ENCODE data around the gene XRN2. TPM values are rescaled to one million over a fixed set of nuclear protein-coding genes. Genes with fewer than 3 reads are reported as not detected.

The XRN2 gene
- total RNA-seq, 1 experiment from 2014 or later, result 76.8 TPM

DNA sequence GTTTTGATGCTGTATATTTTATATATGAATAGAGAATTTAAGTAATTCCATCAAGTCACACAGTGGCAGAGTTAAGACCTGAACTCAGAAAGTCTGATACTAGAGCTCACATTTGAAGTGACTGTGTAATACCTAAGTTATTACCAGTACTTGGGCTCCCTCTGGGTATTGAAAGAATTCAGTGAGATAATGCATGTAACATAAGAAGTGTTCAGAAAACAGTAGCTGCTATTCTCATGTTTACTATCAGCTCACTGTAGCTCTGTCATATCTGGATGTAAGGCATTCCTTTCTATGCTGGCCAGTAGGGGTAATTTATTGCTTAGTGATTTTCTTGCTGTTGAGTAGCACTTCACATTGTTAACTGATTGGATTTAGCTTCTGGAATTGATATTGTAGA, 49.6 kb downstream of the XRN2 start:
- BruUV-seq (replicated peaks), result no TSS peak
- intact Hi-C loops (cut with micrococcal nuclease), result no loop called here

DNA sequence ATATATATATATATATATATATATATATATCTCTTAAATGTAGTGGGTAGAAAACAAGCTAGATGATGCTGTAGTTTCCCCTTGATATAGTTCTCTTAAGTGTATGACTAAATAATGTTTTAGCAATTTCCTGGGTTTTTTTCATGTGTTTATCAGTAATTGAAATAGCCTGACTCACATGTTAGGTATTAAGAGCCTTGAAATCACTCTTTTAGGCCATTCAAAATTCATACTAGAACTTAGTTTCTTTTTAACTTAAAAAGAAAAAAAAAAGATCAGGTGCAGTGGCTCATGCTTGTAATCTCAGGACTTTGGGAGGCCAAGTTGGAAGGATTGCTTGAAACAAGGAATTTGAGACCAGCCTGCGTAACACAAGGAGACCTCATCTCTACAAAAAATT, 50.1 kb downstream of the XRN2 start:
- intact Hi-C loops (cut with micrococcal nuclease), result no loop called here
- H2AFZ ChIP-seq (ENCODE audit: low read length), result no peak overlapping the region
- H3F3A ChIP-seq (ENCODE audit: low read length, unreplicated experiment), result no peaks in the 10 kb centered on the region
- no peak overlapping the region for H3K4me3 ChIP-seq (ENCODE audit: low read length)
- BruUV-seq (replicated peaks), result no TSS peak
- no peak overlapping the region for H3K27ac ChIP-seq (ENCODE audit: low read length)
- no peaks in the 10 kb centered on the region for H3K27me3 ChIP-seq (ENCODE audit: low read length)
- no peaks in the 10 kb centered on the region for H3K4me1 ChIP-seq (ENCODE audit: insufficient read depth, low read length)
- H3K79me2 ChIP-seq (ENCODE audit: low read length), result no peaks in the 10 kb centered on the region
- H3K9me3 ChIP-seq (ENCODE audit: low read length), result no peaks in the 10 kb centered on the region
- DNase-seq (peak; percentile 9), ATAC-seq (no peak)
- H3K4me2 ChIP-seq (ENCODE audit: low read length), result no peak overlapping the region
- H3K9ac ChIP-seq (ENCODE audit: low read length), result no peak overlapping the region
- no peaks in the 10 kb centered on the region for H4K20me1 ChIP-seq (ENCODE audit: low read length)
- ChIA-PET POLR2A (ENCODE audit: unreplicated experiment) (interaction anchor here (0.6 kb wide), 1 partner anchor 1580 kb away, joined by 4 read pairs; no protein-coding TSS in a partner anchor), CTCF (no interaction called here)
- H3K9me2 ChIP-seq (replicated peaks; ENCODE audit: low read length), result no peaks in the 10 kb centered on the region
- H3K36me3 ChIP-seq (ENCODE audit: low read depth, low read length), result peaks cover 43% of the 10 kb centered on the region
- no peak for TF ChIP-seq EZH2phosphoT487 (IDR thresholded peaks at IDR 0.05; ENCODE audit: borderline replicate concordance, low read length)
- no peak for TF ChIP-seq EZH2 (IDR thresholded peaks at IDR 0.05; ENCODE audit: low read length, unreplicated experiment)
- TF ChIP-seq, protein P1, sequence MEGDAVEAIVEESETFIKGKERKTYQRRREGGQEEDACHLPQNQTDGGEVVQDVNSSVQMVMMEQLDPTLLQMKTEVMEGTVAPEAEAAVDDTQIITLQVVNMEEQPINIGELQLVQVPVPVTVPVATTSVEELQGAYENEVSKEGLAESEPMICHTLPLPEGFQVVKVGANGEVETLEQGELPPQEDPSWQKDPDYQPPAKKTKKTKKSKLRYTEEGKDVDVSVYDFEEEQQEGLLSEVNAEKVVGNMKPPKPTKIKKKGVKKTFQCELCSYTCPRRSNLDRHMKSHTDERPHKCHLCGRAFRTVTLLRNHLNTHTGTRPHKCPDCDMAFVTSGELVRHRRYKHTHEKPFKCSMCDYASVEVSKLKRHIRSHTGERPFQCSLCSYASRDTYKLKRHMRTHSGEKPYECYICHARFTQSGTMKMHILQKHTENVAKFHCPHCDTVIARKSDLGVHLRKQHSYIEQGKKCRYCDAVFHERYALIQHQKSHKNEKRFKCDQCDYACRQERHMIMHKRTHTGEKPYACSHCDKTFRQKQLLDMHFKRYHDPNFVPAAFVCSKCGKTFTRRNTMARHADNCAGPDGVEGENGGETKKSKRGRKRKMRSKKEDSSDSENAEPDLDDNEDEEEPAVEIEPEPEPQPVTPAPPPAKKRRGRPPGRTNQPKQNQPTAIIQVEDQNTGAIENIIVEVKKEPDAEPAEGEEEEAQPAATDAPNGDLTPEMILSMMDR (conservative IDR thresholded peaks at IDR 0.05; ENCODE audit: low read depth, low read length), result no peak

More for the DNA sequence above, 49.6 kb downstream of the XRN2 start:
- Histone ChIP-seq H3K9me2 (replicated peaks; ENCODE audit: low read length) (no peaks in the 10 kb centered on the region), H3K4me2 (ENCODE audit: low read length) (no peak overlapping the region), H4K20me1 (ENCODE audit: low read length) (no peaks in the 10 kb centered on the region), H3K27me3 (ENCODE audit: low read length) (no peaks in the 10 kb centered on the region), H3K4me3 (ENCODE audit: low read length) (no peak overlapping the region), H3K9me3 (ENCODE audit: low read length) (no peaks in the 10 kb centered on the region), H3K9ac (ENCODE audit: low read length) (no peak overlapping the region), H3F3A (ENCODE audit: low read length, unreplicated experiment) (no peaks in the 10 kb centered on the region), H2AFZ (ENCODE audit: low read length) (no peak overlapping the region), H3K4me1 (ENCODE audit: insufficient read depth, low read length) (no peaks in the 10 kb centered on the region), H3K79me2 (ENCODE audit: low read length) (no peaks in the 10 kb centered on the region), H3K27ac (ENCODE audit: low read length) (no peak overlapping the region), H3K36me3 (ENCODE audit: low read depth, low read length) (peaks cover 44% of the 10 kb centered on the region)
- DNase-seq (peak; percentile 14), ATAC-seq (no peak)
- ChIA-PET POLR2A (ENCODE audit: unreplicated experiment) (interaction anchor here (0.6 kb wide), 1 partner anchor 1579 kb away, joined by 4 read pairs; no protein-coding TSS in a partner anchor), CTCF (interaction anchor here (0.8 kb wide), 1 partner anchor 115 kb away, joined by 7 read pairs; no protein-coding TSS in a partner anchor)
- TF ChIP-seq, protein P1 (conservative IDR thresholded peaks at IDR 0.05; ENCODE audit: low read depth, low read length), result no peak
- TF ChIP-seq EZH2 (IDR thresholded peaks at IDR 0.05; ENCODE audit: low read length, unreplicated experiment) (no peak), EZH2phosphoT487 (IDR thresholded peaks at IDR 0.05; ENCODE audit: borderline replicate concordance, low read length) (no peak)

DNA sequence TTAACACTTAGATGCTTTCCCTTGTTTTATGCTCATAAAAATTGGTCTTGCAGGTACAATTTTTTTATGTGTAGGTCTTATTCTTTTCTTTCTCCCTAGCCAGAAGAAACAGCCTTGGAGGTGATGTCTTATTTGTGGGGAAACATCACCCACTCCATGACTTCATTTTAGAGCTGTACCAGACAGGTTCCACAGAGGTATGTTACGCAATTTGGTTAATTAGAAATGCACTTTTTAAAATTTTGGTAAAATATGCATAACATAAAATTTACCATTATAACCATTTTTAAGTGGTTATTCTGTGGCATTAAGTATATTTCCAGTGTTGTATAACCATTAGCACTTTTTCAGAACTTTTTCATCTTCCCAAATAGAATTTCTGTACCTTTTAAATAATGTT, 52.9 kb downstream of the XRN2 start:
- H3K9me3 ChIP-seq (ENCODE audit: low read length), result no peaks in the 10 kb centered on the region
- CTCF ChIA-PET, result no interaction called here
- BruUV-seq (replicated peaks), result no TSS peak
- H4K20me1 ChIP-seq (ENCODE audit: low read length), result no peaks in the 10 kb centered on the region
- no peak overlapping the region for H3K4me3 ChIP-seq (ENCODE audit: low read length)
- H3K9ac ChIP-seq (ENCODE audit: low read length), result no peak overlapping the region
- DNase-seq (no peak), ATAC-seq (no peak)
- TF ChIP-seq, protein P1 (conservative IDR thresholded peaks at IDR 0.05; ENCODE audit: low read depth, low read length), result no peak
- TF ChIP-seq EZH2phosphoT487 (IDR thresholded peaks at IDR 0.05; ENCODE audit: borderline replicate concordance, low read length) (no peak), EZH2 (IDR thresholded peaks at IDR 0.05; ENCODE audit: low read length, unreplicated experiment) (no peak)
- H3K9me2 ChIP-seq (replicated peaks; ENCODE audit: low read length), result no peaks in the 10 kb centered on the region
- no peaks in the 10 kb centered on the region for H3K79me2 ChIP-seq (ENCODE audit: low read length)
- H3F3A ChIP-seq (ENCODE audit: low read length, unreplicated experiment), result no peaks in the 10 kb centered on the region
- H3K4me2 ChIP-seq (ENCODE audit: low read length), result no peak overlapping the region
- H3K36me3 ChIP-seq (ENCODE audit: low read depth, low read length), result peaks cover 46% of the 10 kb centered on the region
- H3K4me1 ChIP-seq (ENCODE audit: insufficient read depth, low read length), result peaks cover 7% of the 10 kb centered on the region; the same call in 1 of the 2 replicates
- POLR2A ChIA-PET (ENCODE audit: unreplicated experiment), result no interaction called here
- intact Hi-C loops (cut with micrococcal nuclease), result no loop called here
- H3K27ac ChIP-seq (ENCODE audit: low read length), result no peak overlapping the region
- H3K27me3 ChIP-seq (ENCODE audit: low read length), result no peaks in the 10 kb centered on the region
- no peak overlapping the region for H2AFZ ChIP-seq (ENCODE audit: low read length)

All from PC-3 (cell line).